Mesendoderm (in vitro differentiated cells): ENCODE measurements around the gene SLC35F3.
"Not testable (repeated sequence)": the region's sequence is repeated elsewhere in the genome, so short reads cannot be mapped to it uniquely, and the experiment has no call there.

Experiments used
- DNase-seq: peaks from one replicate; pipeline ENCODE4 v3.0.0; 2013
- H2AK5ac ChIP-seq: 2 replicates; pipeline ENCODE4 v1.6.1; 2013; ENCODE audit warnings: low read length, inconsistent platforms
- H2BK120ac ChIP-seq: 2 replicates; pipeline ENCODE4 v1.6.1; 2013; ENCODE audit warnings: low read depth, mild to moderate bottlenecking, low read length, moderate library complexity, mixed read lengths
- H2BK15ac ChIP-seq: replicated peaks from 2 replicates; pipeline ENCODE4 v1.6.1; 2013; ENCODE audit warnings: low read depth, mild to moderate bottlenecking, moderate library complexity
- H2BK5ac ChIP-seq: 2 replicates; pipeline ENCODE4 v1.6.1; 2013; ENCODE audit warnings: low read length, inconsistent platforms
- H3K18ac ChIP-seq: 2 replicates; pipeline ENCODE4 v1.6.1; 2013; ENCODE audit warnings: mild to moderate bottlenecking, low read length, mixed read lengths
- H3K23ac ChIP-seq: one replicate; pipeline ENCODE4 v1.6.1; 2013; ENCODE audit warnings: low read length
- H3K27ac ChIP-seq: 2 replicates; pipeline ENCODE4 v1.5.1; 2013; ENCODE audit warnings: low read depth, mild to moderate bottlenecking, inconsistent platforms, low read length, moderate library complexity
- H3K27me3 ChIP-seq: 2 replicates; pipeline ENCODE4 v1.6.1; 2013; ENCODE audit warnings: low read length, control low read depth, mild to moderate bottlenecking, inconsistent platforms; ENCODE audit not compliant: insufficient read depth, poor library complexity
- H3K36me3 ChIP-seq: 2 replicates; pipeline ENCODE4 v1.6.1; 2013; ENCODE audit warnings: low read length, inconsistent platforms; ENCODE audit not compliant: control insufficient read depth, insufficient read depth
- H3K4ac ChIP-seq: one replicate; pipeline ENCODE4 v1.6.1; 2013; ENCODE audit warnings: low read depth, mild to moderate bottlenecking, low read length, moderate library complexity
- H3K4me1 ChIP-seq: 2 replicates; pipeline ENCODE4 v1.6.1; 2013; ENCODE audit warnings: low read depth, low read length, inconsistent platforms; ENCODE audit not compliant: control insufficient read depth
- H3K4me2 ChIP-seq: 2 replicates; pipeline ENCODE4 v1.6.1; 2013; ENCODE audit warnings: low read length
- H3K4me3 ChIP-seq: 2 replicates; pipeline ENCODE4 v1.5.1; 2013; ENCODE audit warnings: mild to moderate bottlenecking, low read length
- H3K56ac ChIP-seq: one replicate; pipeline ENCODE4 v1.6.1; 2013; ENCODE audit warnings: low read length
- H3K79me1 ChIP-seq: 2 replicates; pipeline ENCODE4 v1.6.1; 2013; ENCODE audit warnings: low read length, inconsistent platforms
- H3K79me2 ChIP-seq: 2 replicates; pipeline ENCODE4 v1.6.1; 2013; ENCODE audit warnings: mild to moderate bottlenecking, low read length; ENCODE audit not compliant: control insufficient read depth, insufficient read depth
- H3K9ac ChIP-seq: 2 replicates; pipeline ENCODE4 v1.6.1; 2013; ENCODE audit warnings: low read length, inconsistent platforms
- H4K5ac ChIP-seq: one replicate; pipeline ENCODE4 v1.6.1; 2013; ENCODE audit warnings: low read length
- H4K8ac ChIP-seq: one replicate; pipeline ENCODE4 v1.6.1; 2013; ENCODE audit warnings: low read depth, mild to moderate bottlenecking, control low read depth, low read length, moderate library complexity
- WGBS: extraction: QIAGEN DNeasy Blood & Tissue Kit; methylation state at CpG from one replicate; pipeline ENCODE4 v1.1.7; 2013; ENCODE audit warnings: low lambda C conversion rate, missing lambda C conversion rate; ENCODE audit not compliant: insufficient coverage; ENCODE audit errors: extremely low coverage; 5-methylcytosine and 5-hydroxymethylcytosine counted together

Gene SLC35F3

DNA sequence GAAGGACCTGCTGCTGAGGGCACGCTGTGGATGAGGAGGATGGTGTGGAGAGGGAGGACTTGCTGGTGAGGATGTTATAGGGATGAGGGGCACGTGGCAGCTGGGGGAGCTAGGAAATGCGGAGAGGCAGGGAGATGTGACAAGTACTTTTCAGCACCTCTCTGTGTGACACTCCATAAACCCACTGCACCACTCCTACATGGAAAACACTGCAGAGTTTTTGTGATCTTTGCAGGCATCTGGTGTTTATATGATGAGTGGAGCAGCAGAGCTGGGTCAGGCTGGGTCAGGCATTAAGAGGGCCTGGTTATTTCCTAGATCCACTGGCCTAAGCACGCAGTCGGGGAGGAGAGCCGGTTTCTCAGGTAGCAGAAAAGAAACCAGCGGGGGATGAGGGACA lies 301.5 kb downstream of the SLC35F3 start:
- H3K23ac ChIP-seq = no peak overlapping the region
- no peaks in the 10 kb centered on the region for H3K79me2 ChIP-seq
- H3K4me1 ChIP-seq = no peaks in the 10 kb centered on the region
- WGBS = no CpG with 5 or more reads among the region's 7 CpGs
- no peak overlapping the region for H3K4ac ChIP-seq
- H3K4me2 ChIP-seq = no peak overlapping the region
- no peaks in the 10 kb centered on the region for H3K27me3 ChIP-seq
- no peaks in the 10 kb centered on the region for H3K79me1 ChIP-seq
- H3K27ac ChIP-seq = no peak overlapping the region
- H2BK15ac ChIP-seq = no peak overlapping the region
- no peak overlapping the region for H4K8ac ChIP-seq
- H2BK120ac ChIP-seq = no peak overlapping the region
- no peak overlapping the region for H4K5ac ChIP-seq
- H2BK5ac ChIP-seq = no peak overlapping the region
- no peak overlapping the region for H2AK5ac ChIP-seq
- no peaks in the 10 kb centered on the region for H3K36me3 ChIP-seq
- H3K4me3 ChIP-seq = no peak overlapping the region
- H3K56ac ChIP-seq = no peak overlapping the region
- H3K9ac ChIP-seq = no peak overlapping the region
- DNase-seq = no peak
- no peak overlapping the region for H3K18ac ChIP-seq

DNA sequence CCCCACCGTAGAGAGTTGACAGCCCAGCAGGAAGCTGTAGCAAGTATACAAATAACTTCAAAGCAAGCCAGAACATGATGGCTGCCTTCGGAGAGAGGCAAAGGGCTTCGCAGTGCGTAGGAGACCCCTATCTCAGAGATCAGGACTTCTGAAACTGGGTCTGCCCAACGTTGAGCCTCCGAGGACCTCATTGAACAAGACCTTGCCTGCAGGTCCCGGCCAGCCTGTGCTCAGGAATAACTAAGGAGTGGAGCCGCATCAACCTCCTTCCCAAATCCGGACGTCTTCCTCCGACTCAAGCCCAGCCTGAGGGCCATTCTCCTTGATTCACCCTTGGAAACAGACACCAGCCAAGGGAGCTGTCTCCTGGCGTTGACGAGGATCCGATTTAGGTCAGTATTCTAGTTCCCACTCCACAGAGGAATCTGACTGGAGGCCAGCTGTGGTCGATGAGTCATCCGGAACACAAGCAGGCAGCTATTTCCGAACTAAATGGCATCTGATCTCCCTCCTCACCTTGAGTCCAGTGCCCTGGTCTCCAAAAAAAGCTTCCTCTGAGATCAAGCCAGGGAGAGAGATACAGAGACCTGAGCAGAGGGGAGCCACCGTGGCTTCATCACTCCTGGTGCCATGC lies 302.3 kb downstream of the SLC35F3 start:
- WGBS = no CpG with 5 or more reads among the region's 18 CpGs
- no peak for DNase-seq
- H3K4me1 ChIP-seq = no peaks in the 10 kb centered on the region

DNA sequence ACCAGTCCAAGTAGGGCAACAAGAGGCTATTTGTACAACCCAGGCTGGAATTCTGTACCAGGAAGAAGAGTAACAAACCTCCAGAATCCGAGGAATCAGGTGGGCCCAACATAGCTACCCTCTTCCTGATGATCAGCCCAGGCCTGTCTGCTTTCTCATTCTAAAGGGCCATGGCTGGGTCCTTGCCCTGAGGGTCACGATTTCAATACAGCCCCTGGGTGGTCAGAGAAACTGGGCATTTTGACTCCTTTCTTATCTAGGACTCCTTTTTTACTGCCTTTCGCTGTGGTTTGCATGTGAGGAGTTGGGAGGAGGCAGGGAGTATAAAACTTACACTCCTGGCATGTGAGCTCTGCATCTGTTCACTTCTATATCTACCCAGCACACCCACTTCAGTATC lies 303.9 kb downstream of the SLC35F3 start:
- no peak overlapping the region for H2BK120ac ChIP-seq
- H2AK5ac ChIP-seq = no peak overlapping the region
- H4K5ac ChIP-seq = no peak overlapping the region
- no peak for DNase-seq
- no peak overlapping the region for H3K56ac ChIP-seq
- no peaks in the 10 kb centered on the region for H3K36me3 ChIP-seq
- H3K4me2 ChIP-seq = no peak overlapping the region
- no peak overlapping the region for H4K8ac ChIP-seq
- H3K23ac ChIP-seq = no peak overlapping the region
- no peak overlapping the region for H3K27ac ChIP-seq
- no peak overlapping the region for H3K4ac ChIP-seq
- no peak overlapping the region for H3K18ac ChIP-seq
- no peaks in the 10 kb centered on the region for H3K27me3 ChIP-seq
- H3K79me2 ChIP-seq = no peaks in the 10 kb centered on the region
- no peak overlapping the region for H2BK5ac ChIP-seq
- H3K4me3 ChIP-seq = no peak overlapping the region
- H2BK15ac ChIP-seq = no peak overlapping the region
- H3K79me1 ChIP-seq = no peaks in the 10 kb centered on the region
- WGBS = no CpG with 5 or more reads among the region's 3 CpGs
- H3K4me1 ChIP-seq = no peaks in the 10 kb centered on the region
- no peak overlapping the region for H3K9ac ChIP-seq

More for the DNA sequence above, 302.3 kb downstream of the SLC35F3 start:
- Histone ChIP-seq H2BK120ac (no peak overlapping the region), H2BK15ac (no peak overlapping the region), H3K27ac (no peak overlapping the region), H3K4me2 (no peak overlapping the region), H4K8ac (no peak overlapping the region), H3K56ac (no peak overlapping the region), H2AK5ac (no peak overlapping the region), H3K79me2 (no peaks in the 10 kb centered on the region), H3K36me3 (no peaks in the 10 kb centered on the region), H3K27me3 (no peaks in the 10 kb centered on the region), H2BK5ac (no peak overlapping the region), H3K18ac (no peak overlapping the region), H3K9ac (no peak overlapping the region), H3K79me1 (no peaks in the 10 kb centered on the region), H3K4ac (no peak overlapping the region), H3K23ac (no peak overlapping the region), H3K4me3 (no peak overlapping the region), H4K5ac (no peak overlapping the region)

DNA sequence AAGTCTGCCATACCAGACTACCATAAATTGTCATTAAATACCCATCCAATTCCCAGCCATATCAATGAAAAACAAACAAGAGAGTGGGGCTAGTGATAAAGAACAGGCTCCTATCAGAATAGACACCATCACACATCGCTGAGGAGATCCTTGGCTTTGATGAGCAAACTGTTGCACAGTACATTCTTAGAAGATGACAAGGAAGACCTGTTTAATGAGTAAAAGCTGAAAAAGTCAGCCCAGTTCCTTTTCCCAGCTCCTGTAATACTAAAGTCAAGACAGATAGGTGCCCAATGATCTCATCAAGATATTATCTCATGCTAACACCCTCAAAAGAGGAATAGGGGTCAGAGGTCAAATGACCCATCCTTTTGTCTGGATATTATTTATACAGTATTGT lies 304.3 kb downstream of the SLC35F3 start:
- no peaks in the 10 kb centered on the region for H3K79me1 ChIP-seq
- no peak overlapping the region for H4K5ac ChIP-seq
- no CpG with 5 or more reads among the region's 1 CpG for WGBS
- no peaks in the 10 kb centered on the region for H3K4me1 ChIP-seq
- no peak overlapping the region for H2BK120ac ChIP-seq
- H2BK15ac ChIP-seq = no peak overlapping the region
- H2AK5ac ChIP-seq = no peak overlapping the region
- H3K79me2 ChIP-seq = no peaks in the 10 kb centered on the region
- no peak overlapping the region for H3K18ac ChIP-seq
- no peak overlapping the region for H3K27ac ChIP-seq
- H3K4me2 ChIP-seq = no peak overlapping the region
- no peak overlapping the region for H3K23ac ChIP-seq
- no peak overlapping the region for H3K4me3 ChIP-seq
- H3K56ac ChIP-seq = no peak overlapping the region
- H3K27me3 ChIP-seq = no peaks in the 10 kb centered on the region
- H3K4ac ChIP-seq = no peak overlapping the region
- no peak overlapping the region for H4K8ac ChIP-seq
- no peak for DNase-seq
- no peaks in the 10 kb centered on the region for H3K36me3 ChIP-seq
- no peak overlapping the region for H3K9ac ChIP-seq
- H2BK5ac ChIP-seq = no peak overlapping the region

DNA sequence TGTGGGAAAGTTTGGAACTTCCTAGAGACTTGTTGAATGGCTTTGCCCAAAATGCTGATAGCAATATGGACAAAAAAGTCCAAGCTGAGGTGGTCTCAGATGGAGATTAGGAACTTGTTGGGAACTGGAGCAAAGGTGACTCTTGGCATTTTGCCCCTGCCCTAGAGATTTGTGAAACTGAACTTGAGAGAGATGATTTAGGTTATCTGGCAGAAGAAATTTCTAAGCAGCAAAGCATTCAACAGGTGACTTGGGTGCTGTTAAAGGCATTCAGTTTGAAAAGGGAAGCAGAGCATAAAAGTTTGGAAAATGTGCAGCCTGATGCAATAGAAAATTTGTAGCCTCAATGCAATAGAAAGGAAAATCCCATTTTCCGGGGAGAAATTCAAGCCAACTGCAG lies 306.0 kb downstream of the SLC35F3 start:
- H3K23ac ChIP-seq, H3K56ac ChIP-seq, H3K79me1 ChIP-seq, H3K27me3 ChIP-seq, H3K9ac ChIP-seq, H3K27ac ChIP-seq, H3K4ac ChIP-seq, H2BK5ac ChIP-seq, H3K4me1 ChIP-seq, H2AK5ac ChIP-seq, H4K8ac ChIP-seq, DNase-seq, H3K36me3 ChIP-seq, H3K79me2 ChIP-seq, H2BK120ac ChIP-seq, H3K4me2 ChIP-seq, H3K18ac ChIP-seq, H3K4me3 ChIP-seq, H2BK15ac ChIP-seq, H4K5ac ChIP-seq: not testable (repeated sequence)
- no CpG with 5 or more reads among the region's 1 CpG for WGBS

DNA sequence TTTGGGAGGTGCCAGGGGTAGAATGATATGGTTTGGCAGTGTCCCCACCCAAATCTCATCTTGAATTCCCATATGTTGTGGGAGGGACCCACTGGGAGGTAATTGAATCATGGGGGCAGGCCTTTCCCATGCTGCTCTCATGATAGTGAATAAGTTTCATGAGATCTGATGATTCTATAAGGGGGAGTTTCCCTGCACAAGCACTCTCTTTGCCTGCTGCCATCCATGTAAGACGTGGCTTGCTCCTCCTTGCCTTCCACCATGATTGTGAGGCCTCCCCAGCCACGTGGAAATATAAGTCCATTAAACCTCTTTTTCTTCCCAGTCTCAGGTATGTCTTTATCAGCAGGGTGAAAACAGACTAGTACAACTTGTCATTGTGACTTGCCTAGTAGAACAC lies 307.4 kb downstream of the SLC35F3 start:
- not testable (repeated sequence) for H3K27ac ChIP-seq, H3K18ac ChIP-seq, H3K4me2 ChIP-seq, H2BK15ac ChIP-seq, H3K23ac ChIP-seq, H3K79me2 ChIP-seq, H3K27me3 ChIP-seq, H3K9ac ChIP-seq, H4K5ac ChIP-seq, H3K4me3 ChIP-seq, H3K4ac ChIP-seq, H2BK120ac ChIP-seq, H3K36me3 ChIP-seq, H4K8ac ChIP-seq, H3K56ac ChIP-seq, H3K79me1 ChIP-seq, H2BK5ac ChIP-seq, DNase-seq, H2AK5ac ChIP-seq, H3K4me1 ChIP-seq
- WGBS = no CpG with 5 or more reads among the region's 2 CpGs
